Activated naive CD8-positive, alpha-beta T cell treated with anti-CD3 and anti-CD28 coated beads for 36 hours (primary cell): ENCODE measurements around the gene PCSK6. TPM values are rescaled to one million over a fixed set of nuclear protein-coding genes. Genes with fewer than 3 reads are reported as not detected.
"Not testable (repeated sequence)": the region's sequence is repeated elsewhere in the genome, so short reads cannot be mapped to it uniquely, and the experiment has no call there.

Experiments used
- DNase-seq: peaks from one replicate; pipeline ENCODE4 v3.0.0; 2021
- H3K27ac Mint-ChIP-seq: one replicate; pipeline ENCODE4 v1.8.0; 2022; ENCODE audit warnings: mild to moderate bottlenecking, moderate library complexity, mixed read lengths
- H3K27me3 Mint-ChIP-seq: one replicate; pipeline ENCODE4 v1.8.0; 2022; ENCODE audit warnings: mild to moderate bottlenecking, mixed read lengths
- H3K36me3 Mint-ChIP-seq: one replicate; pipeline ENCODE4 v1.8.0; 2021; ENCODE audit warnings: mild to moderate bottlenecking, mixed read lengths
- H3K4me1 Mint-ChIP-seq: one replicate; pipeline ENCODE4 v1.8.0; 2021; ENCODE audit warnings: mixed read lengths
- H3K4me3 Mint-ChIP-seq: one replicate; pipeline ENCODE4 v1.8.0; 2022; ENCODE audit warnings: mild to moderate bottlenecking, moderate library complexity, mixed read lengths
- H3K9me3 Mint-ChIP-seq: one replicate; pipeline ENCODE4 v1.8.0; 2022; ENCODE audit warnings: mixed read lengths
- total RNA-seq, 2 experiments: library from RNA; stranded (reverse); gene quantifications; one replicate each; pipeline ENCODE4 v1.2.3, GENCODE V29; 2021

The PCSK6 gene
- total RNA-seq, 2 experiments from 2014 or later = 4.0 to 4.6 TPM

GRCh38 chr15:101381671-101382212 lies 107.8 kb downstream of the PCSK6 start:
- no peaks in the 10 kb centered on the region for H3K27me3 Mint-ChIP-seq
- H3K9me3 Mint-ChIP-seq = no peaks in the 10 kb centered on the region
- H3K4me3 Mint-ChIP-seq = no peak overlapping the region
- H3K4me1 Mint-ChIP-seq = peaks cover 8% of the 10 kb centered on the region
- H3K27ac Mint-ChIP-seq = no peak overlapping the region
- no peak for DNase-seq
- no peaks in the 10 kb centered on the region for H3K36me3 Mint-ChIP-seq

- Mint-ChIP-seq H3K27ac (no peak overlapping the region), H3K4me1 (peaks cover 16% of the 10 kb centered on the region), H3K9me3 (no peaks in the 10 kb centered on the region), H3K27me3 (no peaks in the 10 kb centered on the region), H3K36me3 (no peaks in the 10 kb centered on the region), H3K4me3 (no peak overlapping the region)
- DNase-seq = no peak
These were observed 109.4 kb downstream of the PCSK6 start for GRCh38 chr15:101380146-101380545.

GRCh38 chr15:101379647-101380046 lies 109.9 kb downstream of the PCSK6 start:
- Mint-ChIP-seq H3K27me3 (no peaks in the 10 kb centered on the region), H3K36me3 (no peaks in the 10 kb centered on the region), H3K27ac (no peak overlapping the region), H3K9me3 (no peaks in the 10 kb centered on the region), H3K4me1 (peaks cover 16% of the 10 kb centered on the region), H3K4me3 (no peak overlapping the region)
- DNase-seq = no peak

DNA sequence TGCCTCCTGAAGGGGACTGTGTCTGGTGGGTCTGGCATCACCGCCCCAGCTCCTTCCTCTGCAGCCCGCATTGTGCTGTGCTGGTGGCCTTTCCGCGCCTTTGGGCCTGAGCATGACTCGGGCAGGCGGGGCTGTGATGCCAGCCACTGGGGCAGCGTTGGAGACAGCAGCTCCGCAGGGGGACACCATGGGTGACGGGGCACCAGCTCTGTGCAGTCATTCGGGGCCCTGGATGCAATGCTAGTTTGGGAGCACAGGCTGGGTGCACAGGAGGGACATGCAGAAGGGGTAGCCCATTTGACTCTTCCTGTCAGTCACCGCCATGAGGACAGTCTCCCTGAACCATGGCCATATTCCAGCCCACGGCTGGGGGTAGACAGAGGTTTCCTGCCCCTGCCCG lies 110.6 kb downstream of the PCSK6 start:
- no peak overlapping the region for H3K27ac Mint-ChIP-seq
- H3K27me3 Mint-ChIP-seq = no peaks in the 10 kb centered on the region
- no peak overlapping the region for H3K4me3 Mint-ChIP-seq
- no peaks in the 10 kb centered on the region for H3K9me3 Mint-ChIP-seq
- H3K36me3 Mint-ChIP-seq = no peaks in the 10 kb centered on the region
- peaks cover 16% of the 10 kb centered on the region for H3K4me1 Mint-ChIP-seq
- DNase-seq = no peak

DNA sequence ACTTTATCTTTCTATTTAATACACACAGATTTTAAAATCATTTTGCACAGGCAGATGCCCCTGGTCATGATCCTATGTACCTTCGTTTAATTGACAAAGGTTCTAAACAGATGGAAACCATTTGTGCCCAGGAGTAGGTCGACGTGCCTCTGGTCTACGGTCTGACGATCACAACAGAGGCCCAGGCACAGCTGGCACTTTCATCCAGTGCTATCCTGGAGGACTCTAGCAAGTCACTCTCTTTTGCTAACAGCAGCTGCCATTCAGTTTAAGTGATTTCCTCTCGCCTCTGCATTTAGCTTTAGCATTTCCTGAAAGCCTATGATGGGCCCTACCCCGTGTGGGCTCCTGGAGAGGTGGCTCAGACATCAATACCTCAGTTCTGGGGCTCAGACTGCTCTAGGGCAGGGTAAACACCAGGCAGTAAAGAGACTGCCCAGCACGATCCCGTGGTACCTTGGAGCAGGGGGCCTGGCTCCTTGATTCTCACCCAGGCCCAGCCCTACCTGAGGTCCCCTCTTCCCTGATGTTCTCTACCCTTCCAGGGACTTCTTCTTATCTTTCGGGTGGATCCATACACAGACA lies 111.2 kb downstream of the PCSK6 start:
- no peak overlapping the region for H3K4me3 Mint-ChIP-seq
- no peak for DNase-seq
- no peaks in the 10 kb centered on the region for H3K27me3 Mint-ChIP-seq
- H3K27ac Mint-ChIP-seq = no peak overlapping the region
- peaks cover 18% of the 10 kb centered on the region for H3K4me1 Mint-ChIP-seq
- no peaks in the 10 kb centered on the region for H3K9me3 Mint-ChIP-seq
- H3K36me3 Mint-ChIP-seq = no peaks in the 10 kb centered on the region

DNA sequence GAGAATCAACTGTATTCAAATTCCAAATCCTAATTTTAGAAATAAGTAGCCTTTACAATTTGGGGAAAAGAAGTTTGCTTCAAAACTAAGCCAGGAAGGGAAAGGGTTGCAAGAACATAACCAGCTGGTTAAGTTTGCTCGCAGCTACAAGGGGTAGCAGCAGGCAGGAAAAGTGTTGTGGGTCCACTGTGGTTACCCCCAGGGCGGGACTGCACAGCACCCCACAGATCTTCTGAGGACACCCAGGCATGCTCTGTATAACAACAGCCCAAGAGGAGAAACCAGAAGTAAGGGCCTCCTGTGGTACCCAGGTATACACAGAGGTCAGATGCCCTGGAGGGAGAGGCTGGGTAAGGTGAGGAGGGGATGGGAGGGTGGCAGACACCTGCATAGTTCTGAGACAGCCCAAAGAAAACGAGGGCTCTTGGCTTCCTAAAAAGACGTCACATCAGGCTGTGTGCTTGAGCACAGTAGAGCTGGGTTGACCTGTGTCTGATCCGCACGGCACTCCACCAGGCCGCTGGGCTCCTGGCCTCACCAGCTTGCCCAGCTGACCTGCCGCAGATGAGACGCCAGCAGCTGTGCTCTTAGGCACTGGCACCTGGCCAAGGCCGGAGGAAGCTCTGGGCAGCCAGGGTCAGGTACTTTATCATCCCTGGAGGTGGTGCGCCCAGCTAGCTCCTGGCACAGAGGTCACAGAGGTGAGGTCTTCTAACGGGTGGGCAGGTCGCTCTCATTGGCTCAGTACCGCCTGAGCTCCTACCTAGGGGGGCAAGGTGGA lies 112.7 kb downstream of the PCSK6 start:
- no peaks in the 10 kb centered on the region for H3K9me3 Mint-ChIP-seq
- H3K27ac Mint-ChIP-seq = peak overlapping the region; percentile 52
- no peaks in the 10 kb centered on the region for H3K36me3 Mint-ChIP-seq
- no peaks in the 10 kb centered on the region for H3K27me3 Mint-ChIP-seq
- no peak for DNase-seq
- H3K4me3 Mint-ChIP-seq = no peak overlapping the region
- peaks cover 25% of the 10 kb centered on the region for H3K4me1 Mint-ChIP-seq

DNA sequence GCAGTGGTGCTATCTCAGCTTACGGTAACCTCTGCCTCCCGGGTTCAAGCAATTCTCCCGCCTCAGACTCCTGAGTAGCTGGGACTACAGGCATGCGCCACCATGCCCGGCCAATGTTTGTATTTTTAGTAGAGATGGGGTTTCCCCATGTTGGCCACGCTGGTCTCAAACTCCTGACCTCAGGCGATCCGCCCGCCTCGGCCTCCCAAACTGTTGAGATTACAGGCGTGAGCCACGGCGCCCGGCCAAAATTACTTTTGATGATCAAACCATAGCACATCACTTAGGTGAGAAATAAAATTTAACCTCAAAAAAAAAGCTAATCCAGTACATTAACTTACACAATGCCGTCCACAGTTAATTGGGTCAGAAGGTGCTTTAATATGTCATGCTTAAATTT lies 114.5 kb downstream of the PCSK6 start:
- H3K27ac Mint-ChIP-seq, H3K36me3 Mint-ChIP-seq, H3K9me3 Mint-ChIP-seq, DNase-seq, H3K4me3 Mint-ChIP-seq, H3K27me3 Mint-ChIP-seq: not testable (repeated sequence)
- H3K4me1 Mint-ChIP-seq = peaks cover 25% of the 10 kb centered on the region

- Mint-ChIP-seq H3K4me1 (peaks cover 25% of the 10 kb centered on the region), H3K9me3 (no peaks in the 10 kb centered on the region), H3K27ac (no peak overlapping the region), H3K36me3 (no peaks in the 10 kb centered on the region), H3K4me3 (no peak overlapping the region), H3K27me3 (no peaks in the 10 kb centered on the region)
- DNase-seq = no peak
These were observed 115.2 kb downstream of the PCSK6 start for GRCh38 chr15:101374326-101374725.

GRCh38 chr15:101373577-101373976 lies 115.9 kb downstream of the PCSK6 start:
- Mint-ChIP-seq H3K27ac (no peak overlapping the region), H3K4me3 (no peak overlapping the region), H3K36me3 (no peaks in the 10 kb centered on the region), H3K9me3 (no peaks in the 10 kb centered on the region), H3K4me1 (peaks cover 25% of the 10 kb centered on the region), H3K27me3 (no peaks in the 10 kb centered on the region)
- no peak for DNase-seq

GRCh38 chr15:101372960-101373525 lies 116.5 kb downstream of the PCSK6 start:
- H3K9me3 Mint-ChIP-seq = no peaks in the 10 kb centered on the region
- no peak overlapping the region for H3K4me3 Mint-ChIP-seq
- peaks cover 23% of the 10 kb centered on the region for H3K4me1 Mint-ChIP-seq
- no peak for DNase-seq
- H3K27me3 Mint-ChIP-seq = no peaks in the 10 kb centered on the region
- no peaks in the 10 kb centered on the region for H3K36me3 Mint-ChIP-seq
- H3K27ac Mint-ChIP-seq = no peak overlapping the region

DNA sequence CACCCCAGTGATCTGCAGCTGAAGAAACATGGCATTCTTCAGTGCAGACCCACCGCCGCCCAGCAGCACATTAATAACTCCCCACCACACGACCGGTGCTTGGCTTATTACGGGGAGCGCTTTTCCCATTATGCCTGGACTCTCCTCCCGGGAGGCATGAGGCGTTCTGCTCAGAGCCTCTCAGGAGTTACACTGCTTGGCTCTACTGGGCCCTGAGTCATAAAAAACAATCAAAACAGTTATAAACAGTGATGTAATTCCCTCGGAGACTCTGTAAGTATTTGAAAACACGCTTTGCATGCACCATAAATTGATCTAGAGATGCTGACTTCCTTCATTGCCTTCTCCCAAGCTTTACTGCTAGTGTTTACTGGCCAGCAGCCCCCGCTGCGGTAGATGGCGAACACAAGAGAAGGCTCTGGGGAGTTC lies 117.3 kb downstream of the PCSK6 start:
- DNase-seq = no peak

DNA sequence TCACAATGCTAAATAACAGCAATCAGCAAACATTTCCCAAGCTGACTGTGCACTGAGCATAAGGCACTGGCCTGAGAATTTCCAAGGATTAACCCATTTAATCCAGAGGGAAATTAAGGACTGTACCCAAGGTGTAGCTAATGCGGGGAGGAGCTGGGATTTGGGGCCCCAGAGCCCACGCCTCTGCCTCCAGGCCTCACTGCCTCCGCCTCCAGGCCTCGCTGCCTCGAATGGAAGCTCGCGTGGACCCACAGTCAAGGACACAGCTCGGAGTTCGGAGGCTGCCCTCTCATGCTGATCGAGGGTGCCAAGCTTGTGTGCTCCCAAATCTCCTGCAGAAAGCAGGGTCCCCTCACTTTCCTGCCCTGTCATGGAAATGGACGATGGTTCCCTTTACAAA lies 118.0 kb downstream of the PCSK6 start:
- Mint-ChIP-seq H3K27me3 (no peaks in the 10 kb centered on the region), H3K4me3 (no peak overlapping the region), H3K27ac (no peak overlapping the region), H3K4me1 (peaks cover 15% of the 10 kb centered on the region), H3K36me3 (no peaks in the 10 kb centered on the region), H3K9me3 (no peaks in the 10 kb centered on the region)
- DNase-seq = no peak

More for the DNA sequence above, 117.3 kb downstream of the PCSK6 start:
- H3K27me3 Mint-ChIP-seq = no peaks in the 10 kb centered on the region
- no peaks in the 10 kb centered on the region for H3K9me3 Mint-ChIP-seq
- no peak overlapping the region for H3K27ac Mint-ChIP-seq
- H3K4me1 Mint-ChIP-seq = peaks cover 18% of the 10 kb centered on the region
- no peak overlapping the region for H3K4me3 Mint-ChIP-seq
- no peaks in the 10 kb centered on the region for H3K36me3 Mint-ChIP-seq

DNA sequence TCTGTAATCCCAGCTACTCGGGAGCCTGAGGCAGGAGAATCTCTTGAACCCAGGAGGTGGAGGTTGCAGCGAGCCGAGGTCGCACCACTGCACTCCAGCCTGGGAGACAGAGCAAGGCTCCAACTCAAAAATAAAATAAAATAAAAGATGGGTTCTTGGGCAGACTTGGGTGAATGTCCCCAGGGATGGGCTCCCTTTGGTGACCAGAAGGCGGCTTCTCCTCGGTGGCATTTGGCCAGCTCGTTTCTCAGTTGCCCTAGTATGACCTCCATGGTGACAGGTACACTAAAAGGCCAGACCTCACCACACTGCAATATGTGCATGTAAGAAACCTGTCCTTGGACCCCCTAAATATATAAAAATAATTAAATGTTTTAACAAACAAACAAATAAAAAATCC lies 118.4 kb downstream of the PCSK6 start:
- no peaks in the 10 kb centered on the region for H3K36me3 Mint-ChIP-seq
- H3K4me1 Mint-ChIP-seq = peaks cover 11% of the 10 kb centered on the region
- H3K27ac Mint-ChIP-seq = no peak overlapping the region
- no peaks in the 10 kb centered on the region for H3K9me3 Mint-ChIP-seq
- DNase-seq = no peak
- H3K27me3 Mint-ChIP-seq = no peaks in the 10 kb centered on the region
- no peak overlapping the region for H3K4me3 Mint-ChIP-seq

GRCh38 chr15:101370330-101371024 lies 119.0 kb downstream of the PCSK6 start:
- H3K27me3 Mint-ChIP-seq = no peaks in the 10 kb centered on the region
- H3K4me3 Mint-ChIP-seq = no peak overlapping the region
- H3K4me1 Mint-ChIP-seq = peaks cover 10% of the 10 kb centered on the region
- H3K36me3 Mint-ChIP-seq = no peaks in the 10 kb centered on the region
- H3K9me3 Mint-ChIP-seq = peaks cover under 1% of the 10 kb centered on the region
- H3K27ac Mint-ChIP-seq = no peak overlapping the region
- DNase-seq = no peak

DNA sequence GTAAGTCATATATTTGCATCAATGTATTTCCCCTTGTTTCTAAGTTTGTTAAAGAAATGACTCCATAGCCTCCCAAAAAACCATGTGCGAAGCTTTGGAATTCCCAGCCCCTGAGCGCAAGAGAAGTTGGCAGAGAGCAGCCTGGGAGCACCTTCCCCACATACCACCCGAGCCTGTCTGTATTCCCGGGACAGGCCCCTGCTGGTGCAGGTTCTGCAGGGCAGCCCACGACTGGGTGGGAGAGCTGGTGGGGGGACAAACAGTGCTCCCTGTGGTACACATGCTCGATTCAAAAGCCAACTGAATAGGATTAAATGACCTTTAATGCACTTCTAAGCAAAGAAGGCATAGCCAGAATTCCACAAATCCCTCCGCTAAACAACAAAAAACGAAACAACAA lies 119.8 kb downstream of the PCSK6 start:
- DNase-seq = no peak

More for the DNA sequence above, 119.8 kb downstream of the PCSK6 start:
- H3K27me3 Mint-ChIP-seq = no peaks in the 10 kb centered on the region
- H3K4me3 Mint-ChIP-seq = no peak overlapping the region
- H3K27ac Mint-ChIP-seq = no peak overlapping the region
- peaks cover 4% of the 10 kb centered on the region for H3K9me3 Mint-ChIP-seq
- H3K4me1 Mint-ChIP-seq = peaks cover 10% of the 10 kb centered on the region
- no peaks in the 10 kb centered on the region for H3K36me3 Mint-ChIP-seq
